H1 (cell line): ENCODE data around the gene OR13C2. TPM values are rescaled to one million over a fixed set of nuclear protein-coding genes. Genes with fewer than 3 reads are reported as not detected.

Experiments used
- FOSL1 ChIP-seq: IDR thresholded peaks from 2 replicates; pipeline ENCODE4 v1.6.1; 2011; ENCODE audit warnings: mild to moderate bottlenecking, low read depth, low read length, moderate library complexity; ENCODE audit not compliant: insufficient read depth
- GABPA ChIP-seq: IDR thresholded peaks from 2 replicates; pipeline ENCODE4 v1.6.1; 2011; ENCODE audit warnings: mild to moderate bottlenecking, low read length, moderate library complexity, borderline replicate concordance; ENCODE audit not compliant: insufficient read depth
- PHF8 ChIP-seq: fragments of 200-600 bp; sonication (generic); conservative IDR thresholded peaks from 2 replicates; pipeline ENCODE4 v1.7.1; 2012; ENCODE audit warnings: low read depth, mild to moderate bottlenecking, inconsistent platforms, low read length, moderate library complexity
- SP1 ChIP-seq: IDR thresholded peaks from 2 replicates; pipeline ENCODE4 v1.6.1; 2011; ENCODE audit warnings: low read depth, low read length
- SP4 ChIP-seq: IDR thresholded peaks from 2 replicates; pipeline ENCODE4 v1.6.1; 2012; ENCODE audit warnings: low read length, inconsistent platforms
- SRF ChIP-seq: IDR thresholded peaks from 2 replicates; pipeline ENCODE4 v1.6.1; 2011; ENCODE audit warnings: mild to moderate bottlenecking, low read depth, low read length, moderate library complexity
- SUZ12 ChIP-seq: fragments of 200-600 bp; sonication (generic); IDR thresholded peaks from 2 replicates; pipeline ENCODE4 v1.6.1; 2012; ENCODE audit warnings: mild to moderate bottlenecking, inconsistent platforms, low read length, moderate library complexity, mixed read lengths
- TAF7 ChIP-seq: optimal IDR thresholded peaks from 2 replicates; pipeline ENCODE3; 2011; ENCODE audit warnings: low read depth, mild to moderate bottlenecking, inconsistent platforms, low read length, moderate library complexity, borderline replicate concordance
- ZNF274 ChIP-seq: IDR thresholded peaks from 2 replicates; pipeline ENCODE4 v1.7.0; 2012; ENCODE audit warnings: low read length, borderline replicate concordance; ENCODE audit errors: extremely low read depth
- polyA plus RNA-seq, 7 experiments: library from polyadenylated mRNA; depleted of rRNA in 3 of 7; stranded (reverse) in 5 of 7; unstranded in 2 of 7; fragments of >200 nt in 5 of 7; fragments of 200-250 nt in 2 of 7; gene quantifications; 1 replicate in 5 of 7; 2 replicates in 1 of 7; 4 replicates in 1 of 7; pipeline versions ENCODE4 v1.2.1 to v1.2.3, GENCODE V29; 2011 to 2013; ENCODE audit warnings: missing spikeins in 2 of 7, mixed read lengths in 2 of 7
- total RNA-seq: library from RNA; stranded (reverse); fragmentation: NEBNext Ultra II Directional; extraction: Animal tissue kit (Norgen Biotek cat#: 25700); gene quantifications from 2 replicates; pipeline ENCODE4 v1.2.1, GENCODE V29; 2021

Gene OR13C2
- total and polyA plus RNA-seq, 2 of the 8 experiments (the other 6 are each of a cell fraction or from before 2014, with no cell fraction given), result not detected

DNA sequence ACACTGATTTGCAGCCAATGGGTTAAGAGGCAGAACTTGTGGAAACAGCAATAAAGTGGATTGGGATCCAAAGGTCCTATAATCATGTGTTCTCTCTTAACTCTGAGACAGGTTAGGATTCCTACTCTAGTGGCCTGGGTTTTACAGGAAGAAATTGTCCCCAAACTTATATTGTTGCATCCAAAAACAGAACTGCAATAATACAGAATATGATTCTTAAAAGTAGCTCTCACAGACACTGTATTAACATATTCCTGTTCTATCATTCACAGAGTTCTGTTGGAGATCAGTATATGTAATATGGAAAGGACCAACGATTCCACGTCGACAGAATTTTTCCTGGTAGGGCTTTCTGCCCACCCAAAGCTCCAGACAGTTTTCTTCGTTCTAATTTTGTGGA lies 36.6 kb downstream of the OR13C2 start, which contains the start of gene OR13C8 (continued):
- TF ChIP-seq FOSL1, result no peak
- TF ChIP-seq TAF7, result no peak
- TF ChIP-seq SP1, result no peak
- TF ChIP-seq ZNF274, result no peak
- TF ChIP-seq SUZ12, result no peak
- no peak for TF ChIP-seq GABPA
- TF ChIP-seq SP4, result no peak
- TF ChIP-seq SRF, result no peak
- TF ChIP-seq PHF8, result no peak
